HCT116 (cell line): ENCODE results near the gene VPS35L.

ENCODE experiments used
- CEBPB ChIP-seq: IDR thresholded peaks from 2 replicates; pipeline ENCODE4 v1.6.1; 2012; ENCODE audit warnings: low read depth
- EZH2phosphoT487 ChIP-seq: fragments of 200-600 bp; IDR thresholded peaks from 2 replicates; pipeline ENCODE4 v1.6.1; 2018; ENCODE audit warnings: antibody characterized with exemption, borderline replicate concordance
- POLR2A ChIP-seq: IDR thresholded peaks from 2 replicates; pipeline ENCODE4 v1.7.0; 2011; ENCODE audit warnings: borderline replicate concordance; ENCODE audit not compliant: insufficient read depth, insufficient read length; ENCODE audit errors: extremely low read depth
- POLR2AphosphoS5 ChIP-seq: IDR thresholded peaks from 2 replicates; pipeline ENCODE4 v1.6.1; 2011; ENCODE audit warnings: mild to moderate bottlenecking, low read depth, low read length, moderate library complexity
- RAD21 ChIP-seq: IDR thresholded peaks from 2 replicates; pipeline ENCODE4 v1.6.1; 2012; ENCODE audit warnings: low read depth, mild to moderate bottlenecking
- SIN3A ChIP-seq: IDR thresholded peaks from 2 replicates; pipeline ENCODE4 v1.6.1; 2012; ENCODE audit warnings: low read depth
- TF ChIP-seq, protein P1 (sequence below), 3 experiments: fragments of 200-600 bp in 1 of 3; sonication (generic) in 1 of 3; IDR thresholded peaks in 2 of 3; conservative IDR thresholded peaks in 1 of 3; 2 replicates each; pipeline ENCODE4 v1.5.1; 2012 to 2017; ENCODE audit warnings: low read depth in 2 of 3, low read length in 2 of 3, antibody characterized with exemption in 1 of 3, borderline replicate concordance in 1 of 3, control low read depth in 1 of 3, mild to moderate bottlenecking in 1 of 3, mixed read lengths in 1 of 3, mixed run types in 1 of 3, moderate library complexity in 1 of 3; ENCODE audit not compliant: insufficient read depth in 1 of 3

DNA sequence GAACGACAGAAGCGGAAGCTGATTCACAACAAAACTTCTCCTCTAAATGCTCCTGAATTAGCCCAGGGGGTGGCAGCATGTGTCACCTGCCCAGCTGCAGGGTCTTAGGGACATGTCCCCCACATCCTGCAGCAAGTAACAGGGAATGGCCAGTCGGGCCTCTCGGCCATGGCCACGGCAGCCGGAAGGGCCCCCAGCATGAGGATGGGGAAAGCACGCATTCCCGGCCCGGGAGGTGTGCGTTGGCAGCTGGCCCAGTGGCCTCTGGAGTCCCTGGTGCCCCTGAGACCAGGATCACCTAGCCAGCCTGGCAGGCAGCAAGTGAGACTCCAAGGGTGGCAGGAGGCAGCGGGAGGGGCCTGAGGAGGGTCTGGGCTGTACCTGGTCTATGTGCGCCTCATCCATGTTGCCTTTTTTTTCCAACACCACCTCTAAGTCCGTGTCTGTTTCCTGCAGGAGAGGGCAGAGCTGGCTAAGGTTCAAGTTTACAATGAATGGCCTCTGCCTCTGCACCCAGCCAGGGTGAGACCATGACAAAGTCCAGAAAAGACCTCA, 155.6 kb downstream of the VPS35L start:
- TF ChIP-seq, protein P1, sequence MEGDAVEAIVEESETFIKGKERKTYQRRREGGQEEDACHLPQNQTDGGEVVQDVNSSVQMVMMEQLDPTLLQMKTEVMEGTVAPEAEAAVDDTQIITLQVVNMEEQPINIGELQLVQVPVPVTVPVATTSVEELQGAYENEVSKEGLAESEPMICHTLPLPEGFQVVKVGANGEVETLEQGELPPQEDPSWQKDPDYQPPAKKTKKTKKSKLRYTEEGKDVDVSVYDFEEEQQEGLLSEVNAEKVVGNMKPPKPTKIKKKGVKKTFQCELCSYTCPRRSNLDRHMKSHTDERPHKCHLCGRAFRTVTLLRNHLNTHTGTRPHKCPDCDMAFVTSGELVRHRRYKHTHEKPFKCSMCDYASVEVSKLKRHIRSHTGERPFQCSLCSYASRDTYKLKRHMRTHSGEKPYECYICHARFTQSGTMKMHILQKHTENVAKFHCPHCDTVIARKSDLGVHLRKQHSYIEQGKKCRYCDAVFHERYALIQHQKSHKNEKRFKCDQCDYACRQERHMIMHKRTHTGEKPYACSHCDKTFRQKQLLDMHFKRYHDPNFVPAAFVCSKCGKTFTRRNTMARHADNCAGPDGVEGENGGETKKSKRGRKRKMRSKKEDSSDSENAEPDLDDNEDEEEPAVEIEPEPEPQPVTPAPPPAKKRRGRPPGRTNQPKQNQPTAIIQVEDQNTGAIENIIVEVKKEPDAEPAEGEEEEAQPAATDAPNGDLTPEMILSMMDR (IDR thresholded peaks at IDR 0.05 in 2 of 3, conservative IDR thresholded peaks at IDR 0.05 in 1 of 3; ENCODE audit: borderline replicate concordance in 1 of 3, insufficient read depth in 1 of 3, low read depth in 2 of 3, low read length in 2 of 3) = no peak
- TF ChIP-seq CEBPB = no peak
- no peak for TF ChIP-seq POLR2AphosphoS5
- no peak for TF ChIP-seq EZH2phosphoT487
- TF ChIP-seq SIN3A = no peak
- no peak for TF ChIP-seq RAD21
- TF ChIP-seq POLR2A = no peak
